Measurements from ENCODE around the gene RAB36. TPM values are rescaled to one million over a fixed set of nuclear protein-coding genes. Genes with fewer than 3 reads are reported as not detected.

The RAB36 gene
- total and polyA plus RNA-seq, 9 of the 15 experiments (the other 6 are each of a cell fraction or from before 2014, with no cell fraction given), result 0.04 to 0.50 (median 0.08) TPM; not detected in 3

DNA sequence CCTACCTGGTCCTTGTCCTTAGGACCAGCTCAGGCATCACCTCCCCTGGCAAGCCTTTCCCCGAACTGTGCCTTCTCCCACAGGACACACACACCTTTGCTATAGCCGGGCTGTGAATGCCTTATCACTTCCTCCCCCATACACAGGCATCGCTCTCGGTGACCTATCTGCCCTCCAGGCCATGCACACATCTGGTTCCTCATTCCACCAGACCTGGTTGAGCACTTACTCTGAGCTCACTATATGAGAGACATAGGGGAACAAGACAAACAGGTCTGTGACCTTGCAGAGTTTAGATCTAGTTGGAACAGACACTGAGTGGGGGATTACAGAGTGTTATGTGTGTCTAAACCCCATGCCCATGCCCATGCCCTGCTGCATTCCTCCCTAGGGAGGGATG, 31.9 kb downstream of the RAB36 start:
- WGBS (ENCODE audit: insufficient coverage, low coverage, missing lambda C conversion rate), result 4% methylated on average over 4 of the region's 4 CpGs
- Histone ChIP-seq H3K4me3 (no peak overlapping the region), H3K9me1 (ENCODE audit: control insufficient read depth, insufficient read depth, low read length) (peaks cover 17% of the 10 kb centered on the region), H3K9me3 (replicated peaks; ENCODE audit: control insufficient read depth, insufficient read depth, low read depth, low read length) (peaks cover 16% of the 10 kb centered on the region), H3K27ac (ENCODE audit: extremely low read depth, low read depth, low read length) (peak overlapping the region; percentile 2; the same call in 1 of the 3 replicates), H3K36me3 (ENCODE audit: control insufficient read depth, insufficient read depth, low read length) (peaks cover 8% of the 10 kb centered on the region; the same call in 2 of the 3 replicates), H3K27me3 (ENCODE audit: control insufficient read depth in 2 of 2, insufficient read depth in 2 of 2, low read length in 2 of 2) (no peaks in the 10 kb centered on the region), H3K4me1 (replicated peaks in 1 of 2; ENCODE audit: control insufficient read depth in 2 of 2, insufficient read depth in 2 of 2, low read length in 2 of 2) (peaks cover 48 to 58% of the 10 kb centered on the region in 2 experiments), H3K79me2 (ENCODE audit: control insufficient read depth, insufficient read depth, low read length) (peaks cover 15% of the 10 kb centered on the region), H2AFZ (ENCODE audit: low read depth, low read length) (no peak overlapping the region), H3K9ac (ENCODE audit: insufficient read depth in 1 of 2, low read depth in 2 of 2, low read length in 2 of 2) (peak overlapping the region in 1 of 2 experiments; percentile 3; a peak in 1 of 4 replicates), H4K20me1 (replicated peaks; ENCODE audit: control insufficient read depth, insufficient read depth, low read length) (peaks cover 14% of the 10 kb centered on the region), H3K4me2 (ENCODE audit: insufficient read depth, low read length) (peak overlapping the region; percentile 23)
- DNase-seq (ENCODE audit: extremely low read depth in 1 of 4, low spot score in 3 of 4), result peak; percentile 90 to 96 (median 92)
- POLR2A ChIA-PET, result interaction anchor here (0.6 to 86.5 kb wide), 9 partner anchors 9 to 254 kb away, joined by 3 to 3476 read pairs (median 114); partner anchors contain the start of genes BCR and RAB36
- FAIRE-seq, result peak; percentile 70
- in situ Hi-C loops (cut with MboI) (loop anchor here (5.0 kb wide), 1 partner anchor 100 kb away; no protein-coding TSS in a partner anchor), intact Hi-C loops (cut with micrococcal nuclease) (loop anchor here (5.0 kb wide), 1 partner anchor 210 kb away; no protein-coding TSS in a partner anchor)
- ATAC-seq, result peak; percentile 1
- BruUV-seq (replicated peaks), result no TSS peak
- CTCF ChIA-PET (ENCODE audit: low intra/inter-chr PET ratio), result interaction anchor here (0.6 to 11.5 kb wide), 8 partner anchors 9 to 981 kb away, joined by 3 to 800 read pairs (median 15); no protein-coding TSS in a partner anchor
- TF ChIP-seq, protein P1, sequence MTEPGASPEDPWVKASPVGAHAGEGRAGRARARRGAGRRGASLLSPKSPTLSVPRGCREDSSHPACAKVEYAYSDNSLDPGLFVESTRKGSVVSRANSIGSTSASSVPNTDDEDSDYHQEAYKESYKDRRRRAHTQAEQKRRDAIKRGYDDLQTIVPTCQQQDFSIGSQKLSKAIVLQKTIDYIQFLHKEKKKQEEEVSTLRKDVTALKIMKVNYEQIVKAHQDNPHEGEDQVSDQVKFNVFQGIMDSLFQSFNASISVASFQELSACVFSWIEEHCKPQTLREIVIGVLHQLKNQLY (CRISPR knock-in tag; conservative IDR thresholded peaks at IDR 0.05), result peak in 1 of 2 experiments; percentile 93; a peak in 2 of 4 replicates
- TF ChIP-seq E2F1 (CRISPR knock-in tag; IDR thresholded peaks at IDR 0.05), result peak; percentile 9; the same call in 1 of the 2 replicates
- TF ChIP-seq ZNF445 (CRISPR knock-in tag; IDR thresholded peaks at IDR 0.05; ENCODE audit: low read depth), result no peak
- TF ChIP-seq ATF3 (IDR thresholded peaks at IDR 0.05), result no peak
- TF ChIP-seq ATF3 (CRISPR knock-in tag; conservative IDR thresholded peaks at IDR 0.05), result peak; percentile 95
- no peak for TF ChIP-seq BRD9 (IDR thresholded peaks at IDR 0.05; ENCODE audit: low read depth, partially characterized antibody)
- TF ChIP-seq FOXA3 (CRISPR knock-in tag; conservative IDR thresholded peaks at IDR 0.05 in 1 of 2, IDR thresholded peaks at IDR 0.05 in 1 of 2), result no peak
- TF ChIP-seq, protein P2, sequence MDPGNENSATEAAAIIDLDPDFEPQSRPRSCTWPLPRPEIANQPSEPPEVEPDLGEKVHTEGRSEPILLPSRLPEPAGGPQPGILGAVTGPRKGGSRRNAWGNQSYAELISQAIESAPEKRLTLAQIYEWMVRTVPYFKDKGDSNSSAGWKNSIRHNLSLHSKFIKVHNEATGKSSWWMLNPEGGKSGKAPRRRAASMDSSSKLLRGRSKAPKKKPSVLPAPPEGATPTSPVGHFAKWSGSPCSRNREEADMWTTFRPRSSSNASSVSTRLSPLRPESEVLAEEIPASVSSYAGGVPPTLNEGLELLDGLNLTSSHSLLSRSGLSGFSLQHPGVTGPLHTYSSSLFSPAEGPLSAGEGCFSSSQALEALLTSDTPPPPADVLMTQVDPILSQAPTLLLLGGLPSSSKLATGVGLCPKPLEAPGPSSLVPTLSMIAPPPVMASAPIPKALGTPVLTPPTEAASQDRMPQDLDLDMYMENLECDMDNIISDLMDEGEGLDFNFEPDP (CRISPR knock-in tag; IDR thresholded peaks at IDR 0.05), result no peak
- TF ChIP-seq, protein P3, sequence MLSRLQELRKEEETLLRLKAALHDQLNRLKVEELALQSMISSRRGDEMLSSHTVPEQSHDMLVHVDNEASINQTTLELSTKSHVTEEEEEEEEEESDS (CRISPR knock-in tag; IDR thresholded peaks at IDR 0.05), result no peak
- TF ChIP-seq, protein P4, sequence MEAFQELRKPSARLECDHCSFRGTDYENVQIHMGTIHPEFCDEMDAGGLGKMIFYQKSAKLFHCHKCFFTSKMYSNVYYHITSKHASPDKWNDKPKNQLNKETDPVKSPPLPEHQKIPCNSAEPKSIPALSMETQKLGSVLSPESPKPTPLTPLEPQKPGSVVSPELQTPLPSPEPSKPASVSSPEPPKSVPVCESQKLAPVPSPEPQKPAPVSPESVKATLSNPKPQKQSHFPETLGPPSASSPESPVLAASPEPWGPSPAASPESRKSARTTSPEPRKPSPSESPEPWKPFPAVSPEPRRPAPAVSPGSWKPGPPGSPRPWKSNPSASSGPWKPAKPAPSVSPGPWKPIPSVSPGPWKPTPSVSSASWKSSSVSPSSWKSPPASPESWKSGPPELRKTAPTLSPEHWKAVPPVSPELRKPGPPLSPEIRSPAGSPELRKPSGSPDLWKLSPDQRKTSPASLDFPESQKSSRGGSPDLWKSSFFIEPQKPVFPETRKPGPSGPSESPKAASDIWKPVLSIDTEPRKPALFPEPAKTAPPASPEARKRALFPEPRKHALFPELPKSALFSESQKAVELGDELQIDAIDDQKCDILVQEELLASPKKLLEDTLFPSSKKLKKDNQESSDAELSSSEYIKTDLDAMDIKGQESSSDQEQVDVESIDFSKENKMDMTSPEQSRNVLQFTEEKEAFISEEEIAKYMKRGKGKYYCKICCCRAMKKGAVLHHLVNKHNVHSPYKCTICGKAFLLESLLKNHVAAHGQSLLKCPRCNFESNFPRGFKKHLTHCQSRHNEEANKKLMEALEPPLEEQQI (IDR thresholded peaks at IDR 0.05), result no peak
- TF ChIP-seq BDP1 (IDR thresholded peaks at IDR 0.05; ENCODE audit: insufficient read depth, insufficient read length), result no peak
- no peak for TF ChIP-seq MCM7 (IDR thresholded peaks at IDR 0.05)
- no peak for TF ChIP-seq ZNF134 (CRISPR knock-in tag; conservative IDR thresholded peaks at IDR 0.05)

All from K562 (cell line).